Thoracic aorta (tissue), 2 donors: ENCODE measurements around the gene LRP1B. TPM values are rescaled to one million over a fixed set of nuclear protein-coding genes. Genes with fewer than 3 reads are reported as not detected.

Source experiments
- ATAC-seq: fragments of 150-250 bp; one replicate; pipeline ENCODE4 v1.8.0; 2017; ENCODE audit warnings: low read depth; ENCODE audit not compliant: insufficient number of reproducible peaks, low FRiP score
- DNase-seq: peaks from one replicate; pipeline ENCODE4 v3.0.0-alpha.2; 2020; ENCODE audit warnings: low spot score
- H3K27ac ChIP-seq, 2 donors: fragments of 200-600 bp; sonication (generic); 1 replicate in 1 of 2; 2 replicates in 1 of 2; pipeline ENCODE4 v1.5.1; 2016; ENCODE audit warnings: mild to moderate bottlenecking in 2 of 2, moderate library complexity in 2 of 2
- H3K27me3 ChIP-seq: fragments of 200-600 bp; sonication (generic); replicated peaks from 2 replicates; pipeline ENCODE4 v1.6.0; 2016; ENCODE audit warnings: mild to moderate bottlenecking; ENCODE audit not compliant: insufficient read depth
- H3K36me3 ChIP-seq: fragments of 200-600 bp; sonication (generic); one replicate; pipeline ENCODE4 v1.5.1; 2016
- H3K4me1 ChIP-seq, 2 donors: fragments of 200-600 bp; sonication (generic); 1 replicate in 1 of 2; 2 replicates in 1 of 2; pipeline versions ENCODE4 v1.5.1 to v1.6.0; 2016; ENCODE audit warnings: low read depth in 2 of 2, mild to moderate bottlenecking in 1 of 2; ENCODE audit not compliant: control insufficient read depth in 1 of 2
- H3K4me3 ChIP-seq: fragments of 200-600 bp; sonication (generic); 2 replicates; pipeline ENCODE4 v1.5.1; 2016; ENCODE audit warnings: mild to moderate bottlenecking
- H3K9me3 ChIP-seq: fragments of 200-600 bp; sonication (generic); 2 replicates; pipeline ENCODE4 v1.5.1; 2016
- CTCF ChIP-seq: fragments of 200-600 bp; sonication (generic); IDR thresholded peaks from one replicate; pipeline ENCODE4 v1.5.1; 2019; ENCODE audit warnings: antibody characterized with exemption
- total RNA-seq, 2 donors: library from RNA; depleted of rRNA; stranded (reverse); fragments of >200 nt; gene quantifications; one replicate each; pipeline versions ENCODE4 v1.1.0 to v1.2.3, GENCODE V29; 2016

LRP1B gene
- total RNA-seq, 2 donors from 2014 or later = 0.27 to 0.28 TPM

GRCh38 chr2:142174176-142174575, 43.4 kb upstream of the LRP1B start:
- no peaks in the 10 kb centered on the region for H3K9me3 ChIP-seq
- H3K4me1 ChIP-seq = no peaks in the 10 kb centered on the region
- no peaks in the 10 kb centered on the region for H3K36me3 ChIP-seq
- ATAC-seq (no peak), DNase-seq (no peak)
- H3K27me3 ChIP-seq = no peaks in the 10 kb centered on the region
- H3K27ac ChIP-seq = no peak overlapping the region
- H3K4me3 ChIP-seq = no peak overlapping the region
- TF ChIP-seq CTCF = no peak

GRCh38 chr2:142170847-142171246, 40.0 kb upstream of the LRP1B start:
- Histone ChIP-seq H3K4me3 (no peak overlapping the region), H3K27ac (no peak overlapping the region), H3K36me3 (no peaks in the 10 kb centered on the region), H3K4me1 (no peaks in the 10 kb centered on the region), H3K9me3 (no peaks in the 10 kb centered on the region), H3K27me3 (no peaks in the 10 kb centered on the region)
- no peak for TF ChIP-seq CTCF
- DNase-seq (no peak), ATAC-seq (no peak)

GRCh38 chr2:142165790-142166189, 35.0 kb upstream of the LRP1B start:
- no peaks in the 10 kb centered on the region for H3K27me3 ChIP-seq
- H3K4me3 ChIP-seq = no peak overlapping the region
- no peaks in the 10 kb centered on the region for H3K36me3 ChIP-seq
- DNase-seq (no peak), ATAC-seq (no peak)
- no peak for TF ChIP-seq CTCF
- no peak overlapping the region for H3K27ac ChIP-seq
- H3K4me1 ChIP-seq = no peaks in the 10 kb centered on the region
- no peaks in the 10 kb centered on the region for H3K9me3 ChIP-seq

GRCh38 chr2:142153601-142154000, 22.8 kb upstream of the LRP1B start:
- ATAC-seq (no peak), DNase-seq (no peak)
- Histone ChIP-seq H3K27me3 (no peaks in the 10 kb centered on the region), H3K4me1 (no peaks in the 10 kb centered on the region), H3K4me3 (no peak overlapping the region), H3K27ac (no peak overlapping the region), H3K36me3 (no peaks in the 10 kb centered on the region), H3K9me3 (no peaks in the 10 kb centered on the region)
- TF ChIP-seq CTCF = no peak

GRCh38 chr2:142150453-142150852, 19.6 kb upstream of the LRP1B start:
- ATAC-seq (no peak), DNase-seq (no peak)
- Histone ChIP-seq H3K9me3 (no peaks in the 10 kb centered on the region), H3K27ac (no peak overlapping the region), H3K4me3 (no peak overlapping the region), H3K4me1 (no peaks in the 10 kb centered on the region), H3K36me3 (no peaks in the 10 kb centered on the region), H3K27me3 (no peaks in the 10 kb centered on the region)
- TF ChIP-seq CTCF = no peak
